Pons (tissue), 1 donor: Measurements from ENCODE around the gene MRPS18B.
"Not testable (repeated sequence)": the region's sequence is repeated elsewhere in the genome, so short reads cannot be mapped to it uniquely, and the experiment has no call there.

Experiments
- DNase-seq: peaks from one replicate; pipeline ENCODE4 v3.0.0-alpha.2; 2016; ENCODE audit warnings: low spot score

Gene MRPS18B

GRCh38 chr6:30643656-30644055 is 26.0 kb downstream of the MRPS18B start:
- DNase-seq: no peak

DNA sequence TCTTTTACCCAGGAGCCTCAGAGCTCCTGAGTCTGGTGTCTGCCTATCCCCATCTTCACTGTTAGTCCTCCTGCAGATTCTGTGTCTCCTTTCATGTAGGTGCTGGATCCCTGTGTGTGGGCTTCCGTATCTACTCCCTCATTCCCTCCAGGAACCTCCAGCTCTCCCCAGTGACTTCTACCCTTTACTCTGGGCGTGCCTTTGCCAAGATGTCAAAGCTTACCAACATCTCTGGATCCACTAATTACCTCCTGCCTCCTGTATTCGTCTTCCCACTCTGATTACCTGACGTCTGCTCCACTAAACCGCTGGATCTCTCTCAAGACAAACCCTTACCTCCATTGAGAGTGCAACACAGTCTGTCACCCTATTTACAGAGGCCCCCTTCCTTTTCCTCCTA is 27.1 kb downstream of the MRPS18B start:
- no peak for DNase-seq

DNA sequence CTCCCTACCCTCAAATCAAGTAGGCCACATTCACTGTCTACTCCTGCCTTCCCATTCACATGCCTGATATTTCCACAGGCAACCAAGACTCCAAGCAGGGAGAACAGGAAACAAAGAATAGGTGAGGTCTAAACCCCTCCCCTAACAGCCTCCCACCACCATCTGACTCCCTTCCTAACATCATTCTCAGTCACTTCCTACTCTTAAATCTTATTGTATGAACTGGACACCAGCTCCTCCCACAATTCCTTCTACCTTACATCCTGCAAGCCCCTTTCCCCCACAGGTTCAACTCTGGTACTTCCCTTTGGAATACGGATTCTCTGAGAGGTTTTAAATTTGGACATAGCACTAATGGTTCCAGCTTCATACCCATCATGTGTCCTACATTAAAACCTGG is 28.3 kb downstream of the MRPS18B start:
- DNase-seq: no peak

- DNase-seq: peak; percentile 93
These were observed 29.0 kb downstream of the MRPS18B start, which contains the start of gene C6orf136 for GRCh38 chr6:30646450-30647241. C6orf136 (plus strand) TSS chr6:30647133; CDS start chr6:30647232, 99 bp downstream.

DNA sequence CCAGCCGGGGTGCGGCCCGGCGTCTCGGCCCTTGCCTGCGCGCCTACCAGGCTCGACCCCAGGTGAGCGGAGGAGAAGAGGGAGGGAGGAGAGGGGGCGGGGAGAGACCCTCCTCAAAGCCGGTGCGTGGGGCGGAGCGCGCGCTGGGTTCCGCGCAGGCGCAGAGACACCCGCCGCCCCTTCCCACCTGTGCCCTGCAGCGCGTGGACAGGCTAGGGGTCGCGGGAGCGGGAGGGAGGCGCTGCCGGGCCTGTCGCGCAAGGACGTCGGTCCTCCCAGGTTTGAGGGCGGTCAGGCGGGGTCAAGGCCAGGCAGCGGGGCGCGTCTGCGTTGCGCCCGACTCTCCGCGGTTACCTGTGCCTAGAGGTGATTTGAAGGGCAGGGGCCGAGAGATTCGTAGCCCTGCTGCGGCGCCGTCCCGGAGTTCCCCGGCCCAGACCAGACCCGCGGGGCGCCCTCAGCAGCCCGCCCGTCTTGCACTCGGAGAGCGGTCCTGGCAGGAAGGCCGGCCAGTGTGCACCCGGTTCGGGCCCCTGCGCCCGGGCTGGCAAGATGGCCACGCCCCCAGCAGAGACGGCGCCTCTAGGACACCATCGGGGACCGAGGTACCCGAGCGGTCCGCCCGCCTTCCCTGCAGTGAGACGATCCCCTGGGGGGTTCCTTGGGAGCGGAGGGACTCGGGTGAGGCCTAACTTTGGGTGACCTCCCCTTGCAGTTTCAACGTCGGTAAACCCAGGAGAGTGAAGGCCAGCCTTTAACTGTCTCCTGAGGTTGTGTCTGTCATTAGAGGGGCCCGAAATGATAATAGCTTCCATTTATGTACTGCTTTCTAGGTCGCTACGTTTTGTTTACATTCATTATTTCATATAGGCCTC is 29.8 kb downstream of the MRPS18B start:
- peak; percentile 24 for DNase-seq

- DNase-seq: no peak
These were observed 33.5 kb downstream of the MRPS18B start for GRCh38 chr6:30651143-30651542.

GRCh38 chr6:30654798-30655742 is 37.4 kb downstream of the MRPS18B start:
- no peak for DNase-seq

DNA sequence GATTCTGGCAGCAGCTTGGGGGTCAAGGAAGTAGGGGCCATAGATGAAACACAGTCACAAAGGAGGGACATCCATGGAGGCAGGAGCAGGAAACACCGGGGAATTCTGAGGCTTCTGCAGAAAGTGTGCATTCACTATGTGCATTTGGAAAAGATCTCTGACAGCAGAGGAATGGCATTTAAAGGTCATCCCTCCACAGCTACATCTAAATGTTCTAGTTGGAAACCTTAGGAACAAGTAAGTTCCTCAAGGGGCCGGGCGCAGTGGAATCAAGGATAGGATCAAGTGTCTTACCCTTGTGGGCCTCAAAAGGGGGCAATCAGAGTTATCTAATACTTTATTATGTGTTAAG is 38.1 kb downstream of the MRPS18B start:
- DNase-seq: no peak

GRCh38 chr6:30656513-30656912 is 38.9 kb downstream of the MRPS18B start:
- DNase-seq: no peak

DNA sequence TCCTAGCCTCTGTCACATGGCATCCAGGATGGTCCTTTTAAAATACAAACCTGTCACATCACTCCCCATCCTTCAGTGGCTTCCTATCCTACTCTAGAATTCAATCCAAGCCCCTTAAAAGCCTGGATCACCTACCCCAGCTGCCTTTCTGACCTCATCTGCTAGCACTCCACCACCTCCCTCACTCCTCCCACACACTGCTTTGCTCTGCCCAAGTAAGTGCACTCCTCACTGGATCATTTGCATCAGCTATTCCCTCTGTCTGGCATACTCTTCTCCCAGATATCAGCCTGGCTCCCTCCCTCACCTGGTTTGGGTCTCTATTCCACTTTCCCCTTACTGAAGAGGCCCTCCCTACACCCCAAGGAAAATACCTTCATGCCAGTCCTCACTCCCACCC is 39.8 kb downstream of the MRPS18B start:
- no peak for DNase-seq

DNA sequence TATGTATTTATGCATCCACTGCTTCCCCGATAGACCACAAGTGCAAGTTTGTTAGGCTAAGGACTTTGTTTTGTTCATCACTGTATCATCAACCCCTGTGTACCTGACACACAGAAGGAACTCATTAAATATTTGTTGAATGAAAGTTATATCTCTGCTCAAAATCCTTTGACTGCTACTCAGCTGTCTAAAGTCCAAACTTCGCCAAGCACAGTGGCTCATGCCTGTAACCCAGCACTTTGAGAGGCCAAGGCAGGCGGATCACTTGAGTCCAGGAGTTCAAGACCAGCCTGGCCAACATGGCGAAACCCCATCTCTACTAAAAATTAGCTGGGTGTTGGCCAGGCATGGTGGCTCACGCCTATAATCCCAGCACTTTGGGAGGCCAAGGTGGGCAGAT is 40.3 kb downstream of the MRPS18B start:
- not testable (repeated sequence) for DNase-seq

DNA sequence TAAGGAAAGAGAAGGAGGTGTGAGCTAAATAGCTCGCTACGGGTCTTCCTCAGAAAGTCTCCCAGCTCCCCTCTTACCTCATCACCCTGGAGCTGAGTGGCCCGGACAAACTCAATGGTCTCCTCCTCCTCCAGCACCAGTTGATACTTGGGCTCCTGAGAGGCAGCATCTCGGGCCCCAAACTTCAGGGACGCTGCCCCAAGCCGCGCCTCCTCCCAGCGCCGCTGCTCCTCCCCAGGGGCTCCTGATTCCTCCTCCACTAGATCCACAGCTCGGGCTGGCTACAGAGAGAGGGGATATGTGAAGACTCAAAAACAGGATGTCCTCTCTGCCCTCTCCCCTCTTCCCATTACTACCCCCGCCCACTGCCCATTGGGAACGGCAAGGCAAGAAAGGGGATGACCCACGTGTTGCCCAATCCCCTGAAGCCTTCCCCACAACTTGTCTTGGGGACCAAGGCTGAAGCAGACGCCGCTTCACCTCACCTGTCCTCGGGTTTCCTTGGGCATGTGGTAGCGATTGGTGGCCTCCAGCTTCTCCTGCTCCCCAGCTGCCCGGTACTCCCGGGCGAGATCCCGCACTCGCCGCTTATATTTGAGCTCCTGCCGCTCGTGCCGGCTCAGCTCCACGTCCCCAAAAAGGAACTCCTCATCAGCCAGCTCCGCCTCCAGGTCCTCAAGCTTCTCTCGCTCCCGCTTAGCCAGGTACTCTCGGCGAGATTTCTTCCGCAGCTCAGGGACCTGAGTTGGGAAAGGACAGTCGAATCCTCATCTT is 47.5 kb downstream of the MRPS18B start:
- DNase-seq: no peak

GRCh38 chr6:30666300-30666699 is 48.7 kb downstream of the MRPS18B start:
- not testable (repeated sequence) for DNase-seq

DNA sequence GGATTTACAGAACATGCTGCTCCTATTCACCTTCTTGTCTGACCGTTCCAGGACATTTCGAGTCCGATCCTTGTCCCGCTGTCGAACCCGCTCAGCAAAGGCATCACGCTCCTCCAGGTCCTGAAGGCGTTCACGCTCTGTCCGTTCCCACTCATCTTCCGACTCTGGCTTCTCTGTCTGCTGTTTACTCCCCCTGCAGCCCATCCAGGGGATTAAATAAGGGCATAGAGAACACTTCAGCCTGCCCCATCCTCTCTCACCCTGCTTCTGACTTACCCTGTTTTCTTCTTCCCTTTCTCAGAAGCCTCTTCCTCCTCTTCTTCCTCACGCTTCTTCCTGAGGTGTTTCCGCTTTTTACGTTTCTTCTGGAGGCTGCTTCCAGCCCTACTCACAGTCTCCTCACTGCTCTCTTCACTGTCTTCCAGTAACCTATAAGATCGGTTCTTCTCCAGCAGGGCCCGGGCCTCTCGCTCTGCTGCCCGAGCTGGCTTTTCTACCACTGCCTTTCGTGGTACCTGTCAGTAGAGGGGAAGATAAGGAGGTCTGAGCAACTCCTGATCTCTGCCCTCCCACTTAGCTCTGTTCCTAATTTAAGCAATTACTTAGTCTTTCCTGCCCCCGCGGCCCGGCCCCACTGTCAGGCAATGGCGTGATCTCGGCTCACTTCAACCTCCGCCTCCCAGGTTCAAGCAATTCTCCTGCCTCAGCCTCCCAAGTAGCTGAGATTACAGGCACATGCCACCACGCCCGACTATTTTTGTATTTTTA is 53.3 kb downstream of the MRPS18B start:
- no peak for DNase-seq

GRCh38 chr6:30672445-30673253 is 55.0 kb downstream of the MRPS18B start, which contains the start of gene DHX16:
DHX16 (minus strand) TSS chr6:30673006; CDS start chr6:30672841, 165 bp downstream.
- peak; percentile 93 for DNase-seq
